ENCODE results near the gene TSPAN12. TPM values are rescaled to one million over a fixed set of nuclear protein-coding genes. Genes with fewer than 3 reads are reported as not detected.

Gene TSPAN12
- total and polyA plus RNA-seq, 2 experiments from 2014 or later = 3.7 to 9.3 TPM

GRCh38 chr7:120775755-120776154 lies 82.2 kb downstream of the TSPAN12 start:
- Histone ChIP-seq H3K36me3 (no peaks in the 10 kb centered on the region), H3K4me3 (no peak overlapping the region), H3K27ac (no peak overlapping the region), H3K9me3 (ENCODE audit: low read depth) (no peaks in the 10 kb centered on the region), H3K4me1 (ENCODE audit: low read depth) (no peaks in the 10 kb centered on the region), H3K27me3 (no peaks in the 10 kb centered on the region)
- TF ChIP-seq CTCF (IDR thresholded peaks at IDR 0.05; ENCODE audit: low read depth, low read length) = no peak
- DNase-seq (ENCODE audit: low read depth in 1 of 2, low spot score in 1 of 2) = no peak

- Histone ChIP-seq H3K27ac (no peak overlapping the region), H3K36me3 (no peaks in the 10 kb centered on the region), H3K27me3 (no peaks in the 10 kb centered on the region), H3K4me3 (no peak overlapping the region), H3K9me3 (ENCODE audit: low read depth) (no peaks in the 10 kb centered on the region), H3K4me1 (ENCODE audit: low read depth) (no peaks in the 10 kb centered on the region)
- TF ChIP-seq CTCF (IDR thresholded peaks at IDR 0.05; ENCODE audit: low read depth, low read length) = no peak
- no peak for DNase-seq (ENCODE audit: low read depth in 1 of 2, low spot score in 1 of 2)
These were observed 83.5 kb downstream of the TSPAN12 start for GRCh38 chr7:120774481-120774880.

- Histone ChIP-seq H3K27ac (no peak overlapping the region), H3K36me3 (no peaks in the 10 kb centered on the region), H3K4me1 (ENCODE audit: low read depth) (no peaks in the 10 kb centered on the region), H3K4me3 (no peak overlapping the region), H3K27me3 (no peaks in the 10 kb centered on the region), H3K9me3 (ENCODE audit: low read depth) (no peaks in the 10 kb centered on the region)
- no peak for TF ChIP-seq CTCF (IDR thresholded peaks at IDR 0.05; ENCODE audit: low read depth, low read length)
- no peak for DNase-seq (ENCODE audit: low read depth in 1 of 2, low spot score in 1 of 2)
These were observed 87.7 kb downstream of the TSPAN12 start for GRCh38 chr7:120770206-120770605.

- no peak for TF ChIP-seq CTCF (IDR thresholded peaks at IDR 0.05; ENCODE audit: low read depth, low read length)
- no peak overlapping the region for H3K4me3 ChIP-seq
- no peaks in the 10 kb centered on the region for H3K36me3 ChIP-seq
- H3K4me1 ChIP-seq (ENCODE audit: low read depth) = no peaks in the 10 kb centered on the region
- no peak overlapping the region for H3K27ac ChIP-seq
- no peaks in the 10 kb centered on the region for H3K9me3 ChIP-seq (ENCODE audit: low read depth)
- no peak for DNase-seq (ENCODE audit: low read depth in 1 of 2, low spot score in 1 of 2)
- H3K27me3 ChIP-seq = no peaks in the 10 kb centered on the region
These were observed 97.1 kb downstream of the TSPAN12 start for GRCh38 chr7:120760851-120761250.

- H3K27ac ChIP-seq = no peak overlapping the region
- no peaks in the 10 kb centered on the region for H3K9me3 ChIP-seq (ENCODE audit: low read depth)
- no peak for DNase-seq (ENCODE audit: low read depth in 1 of 2, low spot score in 1 of 2)
- H3K27me3 ChIP-seq = no peaks in the 10 kb centered on the region
- no peaks in the 10 kb centered on the region for H3K36me3 ChIP-seq
- H3K4me3 ChIP-seq = no peak overlapping the region
- TF ChIP-seq CTCF (IDR thresholded peaks at IDR 0.05; ENCODE audit: low read depth, low read length) = no peak
- H3K4me1 ChIP-seq (ENCODE audit: low read depth) = no peaks in the 10 kb centered on the region
These were observed 97.9 kb downstream of the TSPAN12 start for GRCh38 chr7:120760050-120760449.

DNA sequence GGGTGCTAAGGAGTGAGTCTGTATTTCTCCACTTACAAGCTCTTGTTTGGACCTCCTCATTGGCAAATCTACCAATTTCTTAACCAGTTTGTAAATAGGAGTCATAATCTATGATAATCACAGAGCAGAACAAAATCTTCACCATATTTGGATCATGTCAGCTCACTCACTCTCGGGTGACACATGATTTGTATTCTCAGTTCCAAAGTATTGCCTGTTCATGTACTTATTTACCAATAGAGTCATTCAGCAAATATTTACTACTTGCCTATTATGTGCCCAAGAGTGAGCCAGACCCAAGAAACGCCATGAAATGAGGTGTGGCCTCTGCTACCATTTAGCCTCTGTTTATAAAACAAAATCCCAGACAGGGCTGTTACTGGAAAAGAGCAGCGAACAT lies 114.8 kb downstream of the TSPAN12 start:
- Histone ChIP-seq H3K36me3 (no peaks in the 10 kb centered on the region), H3K4me3 (no peak overlapping the region), H3K27me3 (no peaks in the 10 kb centered on the region), H3K27ac (no peak overlapping the region), H3K4me1 (ENCODE audit: low read depth) (no peaks in the 10 kb centered on the region), H3K9me3 (ENCODE audit: low read depth) (no peaks in the 10 kb centered on the region)
- TF ChIP-seq CTCF (IDR thresholded peaks at IDR 0.05; ENCODE audit: low read depth, low read length) = no peak
- DNase-seq (ENCODE audit: low read depth in 1 of 2, low spot score in 1 of 2) = no peak

All from cardiac muscle cell (in vitro differentiated cells and primary cell).